Stimulated activated CD8-positive, alpha-beta memory T cell treated with anti-CD3 and anti-CD28 coated beads, Interleukin-2, amount 100 ng/mL, for 1 hour (primary cell): Measurements from ENCODE around the gene SLC6A9.

Source experiments
- DNase-seq, 2 donors: peaks; one replicate each; pipeline ENCODE4 v3.0.0-alpha.2; 2020; ENCODE audit warnings: low read depth in 2 of 2

The SLC6A9 gene

GRCh38 chr1:43983253-43983899, 47.9 kb downstream of the SLC6A9 start:
- DNase-seq: no peak

GRCh38 chr1:43982808-43983207, 48.5 kb downstream of the SLC6A9 start:
- DNase-seq: no peak

DNA sequence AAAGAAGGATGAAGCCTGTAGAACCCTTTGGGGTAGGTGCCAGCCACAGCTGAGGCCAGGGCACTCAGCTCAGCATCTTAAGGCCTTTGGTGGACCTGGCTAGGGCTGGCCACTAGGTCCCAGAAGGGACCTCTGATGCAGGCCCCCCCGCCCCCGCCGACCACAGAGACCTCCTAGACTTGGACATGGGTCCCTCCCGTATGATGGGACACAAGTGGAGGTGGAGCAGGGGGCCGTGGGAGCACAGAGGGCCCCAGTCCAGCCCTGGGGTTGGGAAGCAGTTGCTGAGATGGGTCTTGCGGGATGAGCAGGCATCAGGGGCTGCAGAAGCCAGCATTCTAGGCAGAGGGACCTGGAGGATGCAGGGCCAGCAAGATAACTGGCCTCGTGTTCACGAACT, 49.0 kb downstream of the SLC6A9 start:
- DNase-seq: no peak

DNA sequence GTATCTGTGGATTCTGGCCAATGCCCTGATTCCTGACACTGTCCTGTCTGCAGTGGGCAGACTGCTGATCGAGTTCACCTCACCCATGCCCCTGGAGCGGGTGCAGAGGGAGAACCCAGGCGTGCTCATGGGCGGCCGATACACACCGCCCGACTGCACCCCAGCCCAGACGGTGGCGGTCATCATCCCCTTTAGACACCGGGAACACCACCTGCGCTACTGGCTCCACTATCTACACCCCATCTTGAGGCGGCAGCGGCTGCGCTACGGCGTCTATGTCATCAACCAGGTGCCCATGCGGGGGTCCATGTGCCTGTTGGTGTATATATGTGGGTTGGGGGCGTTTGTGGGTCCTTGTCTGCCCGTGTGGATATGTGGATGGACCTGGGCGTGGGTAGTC, 49.6 kb downstream of the SLC6A9 start:
- DNase-seq: no peak

DNA sequence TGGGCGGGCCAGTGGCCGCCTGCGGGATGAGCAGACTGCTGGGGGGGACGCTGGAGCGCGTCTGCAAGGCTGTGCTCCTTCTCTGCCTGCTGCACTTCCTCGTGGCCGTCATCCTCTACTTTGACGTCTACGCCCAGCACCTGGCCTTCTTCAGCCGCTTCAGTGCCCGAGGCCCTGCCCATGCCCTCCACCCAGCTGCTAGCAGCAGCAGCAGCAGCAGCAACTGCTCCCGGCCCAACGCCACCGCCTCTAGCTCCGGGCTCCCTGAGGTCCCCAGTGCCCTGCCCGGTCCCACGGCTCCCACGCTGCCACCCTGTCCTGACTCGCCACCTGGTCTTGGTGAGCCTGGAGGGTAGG, 50.1 kb downstream of the SLC6A9 start:
- DNase-seq: no peak

DNA sequence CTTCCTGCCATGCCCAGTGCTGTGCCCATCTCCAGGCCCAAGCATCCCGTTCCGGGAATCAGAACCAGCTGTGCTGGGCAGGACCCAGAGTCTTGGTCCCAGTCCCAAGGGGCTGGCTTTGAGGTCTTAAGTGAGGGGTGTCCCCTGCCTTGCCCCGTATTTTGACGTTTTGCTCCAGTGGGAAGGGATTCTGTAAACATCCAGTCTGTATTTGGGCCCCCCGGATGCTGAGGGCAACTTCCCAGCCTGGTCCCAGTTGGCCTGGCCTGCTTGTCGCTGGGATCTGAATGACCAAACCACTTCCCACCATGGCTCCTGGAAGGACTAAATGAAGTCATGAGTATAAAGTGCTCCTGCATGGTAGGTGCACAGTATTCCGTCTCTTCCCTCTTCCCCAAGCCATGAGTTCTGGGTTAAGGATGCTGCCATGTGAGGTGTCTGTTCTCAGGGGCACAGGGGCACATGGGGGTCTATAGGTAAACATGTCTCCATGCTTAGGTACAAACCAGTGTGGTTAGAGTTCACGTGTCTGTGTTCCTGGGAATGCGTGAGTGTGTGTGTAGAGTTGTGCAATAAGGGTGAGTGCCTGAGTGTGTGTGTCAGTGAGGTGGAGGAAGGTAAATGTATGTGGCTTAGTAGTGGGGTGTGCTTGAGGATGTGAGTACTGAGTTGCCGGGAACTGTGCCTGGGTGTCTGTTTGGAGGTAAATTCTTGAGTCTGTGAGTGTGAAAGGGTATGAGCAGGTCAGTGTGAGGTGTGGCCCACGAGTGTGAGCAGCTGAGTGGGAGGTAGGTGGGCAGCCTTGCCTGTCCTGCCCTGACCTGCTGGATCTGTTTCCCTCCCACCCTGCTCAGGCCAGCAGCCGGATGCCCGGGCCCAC, 50.8 kb downstream of the SLC6A9 start:
- DNase-seq: no peak

GRCh38 chr1:43979528-43980254, 51.6 kb downstream of the SLC6A9 start:
- no peak for DNase-seq

DNA sequence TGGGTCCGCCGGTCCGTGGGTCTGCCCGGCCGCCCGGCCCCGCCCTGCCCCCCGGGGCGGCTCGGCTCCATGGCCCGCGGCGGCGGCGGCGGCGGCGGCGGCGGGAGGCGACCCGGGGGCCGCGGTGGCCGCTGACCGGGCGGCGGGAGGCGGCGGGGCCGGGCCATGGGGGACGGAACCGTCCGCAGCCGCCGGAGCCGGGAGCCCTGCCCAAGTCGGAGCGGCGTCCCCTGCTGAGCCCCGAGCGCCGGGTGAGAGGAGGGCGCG, 52.1 kb downstream of the SLC6A9 start:
- no peak for DNase-seq

- peak in 1 of 2 donors; percentile 11 for DNase-seq
Measured at GRCh38 chr1:43978551-43979260, 52.6 kb downstream of the SLC6A9 start, which contains the start of gene B4GALT2. B4GALT2 (plus strand) TSS chr1:43979210; CDS start chr1:43981161, 1,951 bp downstream.

DNA sequence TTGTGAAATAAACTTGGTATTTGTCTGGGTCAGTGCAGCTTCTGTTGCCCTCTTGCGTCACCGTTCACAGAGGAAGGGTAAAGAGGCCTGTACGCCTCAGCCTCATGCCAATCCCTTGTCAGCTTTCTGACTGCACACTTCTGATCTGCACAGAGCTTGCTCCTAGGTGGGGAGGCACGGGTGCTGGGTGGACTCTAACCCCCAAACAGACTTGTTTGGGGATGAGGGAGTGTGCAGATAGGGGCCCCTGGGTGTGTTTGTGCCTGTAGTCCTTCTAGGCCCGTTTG, 53.1 kb downstream of the SLC6A9 start:
- DNase-seq: no peak

DNA sequence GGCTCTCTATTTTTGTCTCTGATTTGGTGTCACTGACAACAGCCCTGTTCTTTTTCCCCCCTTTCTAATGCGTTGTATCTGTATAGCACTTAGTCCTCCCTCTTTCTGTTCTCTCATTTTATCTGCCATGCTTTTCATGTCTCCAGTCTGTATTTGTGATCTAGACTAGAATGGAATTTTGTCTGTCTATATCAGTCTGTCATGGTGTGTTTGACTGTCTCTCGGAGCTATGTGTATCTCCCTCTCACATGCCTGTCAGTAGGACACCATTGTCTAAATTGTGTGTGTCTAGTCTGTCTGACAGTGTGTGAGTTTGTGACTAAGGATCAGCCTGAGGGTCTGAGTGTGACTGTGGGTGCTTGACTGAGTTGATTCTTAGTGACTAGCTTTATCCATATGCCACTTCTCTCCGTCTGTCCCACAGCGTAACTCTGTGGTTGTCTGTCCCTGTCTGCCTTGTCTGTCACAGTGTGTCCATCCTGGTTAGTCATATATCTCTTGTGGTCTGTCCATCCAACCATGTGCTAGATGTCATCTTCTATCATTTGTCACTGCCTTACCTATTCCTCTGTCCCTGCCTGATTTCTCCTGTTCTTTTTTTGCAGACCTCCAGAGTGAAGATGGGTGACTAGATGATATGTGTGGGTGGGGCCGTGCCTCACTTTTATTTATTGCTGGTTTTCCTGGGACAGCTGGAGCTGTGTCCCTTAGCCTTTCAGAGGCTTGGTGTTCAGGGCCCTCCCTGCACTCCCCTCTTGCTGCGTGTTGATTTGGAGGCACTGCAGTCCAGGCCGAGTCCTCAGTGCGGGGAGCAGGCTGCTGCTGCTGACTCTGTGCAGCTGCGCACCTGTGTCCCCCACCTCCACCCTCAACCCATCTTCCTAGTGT, 53.6 kb downstream of the SLC6A9 start:
- no peak for DNase-seq

DNA sequence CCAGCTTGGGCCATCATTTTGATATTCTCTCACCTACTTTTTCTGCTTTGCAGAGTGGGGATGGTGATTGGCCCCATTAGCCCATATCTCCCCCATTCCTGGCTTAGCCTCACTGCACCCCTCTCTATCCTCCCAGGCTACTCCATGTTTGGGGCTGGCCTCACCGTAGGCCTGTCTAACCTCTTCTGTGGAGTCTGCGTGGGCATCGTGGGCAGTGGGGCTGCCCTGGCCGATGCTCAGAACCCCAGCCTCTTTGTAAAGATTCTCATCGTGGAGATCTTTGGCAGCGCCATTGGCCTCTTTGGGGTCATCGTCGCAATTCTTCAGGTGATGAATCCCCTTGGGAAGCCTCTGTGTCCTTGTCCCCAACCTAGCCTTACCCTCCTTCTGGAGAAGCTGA, 54.4 kb downstream of the SLC6A9 start:
- no peak for DNase-seq

DNA sequence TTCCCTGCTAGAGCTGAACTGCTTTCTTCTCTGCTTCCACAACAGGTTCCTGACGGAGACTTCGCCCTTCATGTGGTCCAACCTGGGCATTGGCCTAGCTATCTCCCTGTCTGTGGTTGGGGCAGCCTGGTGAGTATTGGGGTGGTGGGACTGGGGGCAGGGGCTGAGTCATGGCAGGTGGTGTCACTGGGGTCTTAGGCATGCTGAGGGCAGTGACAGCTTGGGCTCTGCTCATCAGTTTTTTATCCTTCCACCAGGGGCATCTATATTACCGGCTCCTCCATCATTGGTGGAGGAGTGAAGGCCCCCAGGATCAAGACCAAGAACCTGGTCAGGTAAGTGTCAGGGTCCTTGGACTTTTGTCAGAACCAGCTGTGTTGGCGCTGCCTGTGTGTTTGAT, 55.2 kb downstream of the SLC6A9 start:
- no peak for DNase-seq

DNA sequence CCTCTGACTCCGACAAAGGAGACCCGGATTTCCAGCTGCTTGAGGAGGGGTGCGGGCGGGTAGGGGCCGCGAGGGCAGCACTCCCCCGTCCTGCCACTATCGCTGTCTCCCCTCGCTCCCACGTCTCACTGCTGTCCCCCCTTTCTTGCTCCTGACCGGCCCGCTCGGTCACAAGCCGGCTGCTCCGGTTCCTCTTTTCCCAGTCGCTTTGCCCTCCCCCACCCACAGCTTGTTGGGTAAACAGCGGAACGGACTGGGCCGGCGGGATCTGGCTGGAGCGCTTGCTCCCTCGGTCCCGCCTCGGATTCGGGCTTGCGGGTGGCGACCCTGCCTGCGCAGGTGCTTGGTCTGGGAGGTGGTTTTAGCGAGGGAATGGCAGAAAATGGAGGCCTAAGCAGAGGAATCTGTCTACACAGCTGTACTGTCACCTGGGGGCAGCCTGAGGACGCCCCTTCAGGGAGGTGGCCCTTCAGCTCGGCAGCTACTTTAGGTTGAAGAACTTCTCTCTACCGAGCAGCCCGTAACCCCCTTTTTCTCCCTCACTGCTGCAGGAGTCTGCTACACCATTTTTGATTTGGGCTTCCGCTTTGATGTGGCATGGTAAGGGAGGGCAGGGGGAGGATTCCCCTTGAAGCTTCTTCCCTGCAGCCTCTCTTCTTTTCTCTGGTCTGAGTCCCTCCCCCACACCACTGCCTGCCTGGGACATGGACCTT, 55.9 kb downstream of the SLC6A9 start:
- no peak for DNase-seq

DNA sequence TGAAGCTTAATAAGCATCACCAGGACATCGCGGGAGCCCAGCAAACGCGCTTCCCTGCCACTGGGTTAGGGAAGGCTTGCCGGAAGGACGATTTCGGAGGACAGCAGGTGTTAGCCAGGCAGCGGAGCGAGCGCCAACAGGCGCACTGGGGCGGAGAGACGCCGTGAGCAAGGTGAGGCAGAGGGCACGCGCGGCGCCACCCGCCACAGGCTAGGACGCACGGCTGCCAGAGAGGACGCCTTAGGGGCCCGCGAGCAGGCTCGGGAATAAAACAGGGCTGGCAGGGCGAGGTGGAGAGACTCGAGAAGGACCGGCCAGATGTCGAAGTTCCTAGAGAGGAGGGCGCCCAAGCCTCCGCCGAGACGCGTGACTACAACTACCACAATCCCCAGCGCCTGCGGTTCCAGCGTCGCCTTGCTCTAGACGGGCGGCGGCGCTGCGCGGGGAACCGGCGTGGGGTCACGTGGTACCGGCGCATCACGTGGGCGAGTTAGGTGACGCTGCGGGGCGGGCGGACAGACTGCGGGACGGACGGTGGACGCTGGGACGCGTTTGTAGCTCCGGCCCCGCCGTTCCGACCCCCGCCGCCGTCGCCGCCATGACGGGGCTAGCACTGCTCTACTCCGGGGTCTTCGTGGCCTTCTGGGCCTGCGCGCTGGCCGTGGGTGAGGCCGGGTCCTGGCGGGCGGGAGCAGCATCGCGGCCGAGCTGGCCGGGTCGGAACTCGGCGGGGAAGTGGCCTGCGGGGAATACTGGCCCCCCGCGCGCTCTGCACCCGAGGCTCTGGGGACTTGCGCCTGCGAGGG, 56.6 kb downstream of the SLC6A9 start, which contains the start of gene ATP6V0B:
TSS of gene ATP6V0B (plus strand) at position 518 of the 806 bp plus-strand sequence. CDS start at position 599, 81 bp downstream.
- DNase-seq: peak; percentile 89 to 91

DNA sequence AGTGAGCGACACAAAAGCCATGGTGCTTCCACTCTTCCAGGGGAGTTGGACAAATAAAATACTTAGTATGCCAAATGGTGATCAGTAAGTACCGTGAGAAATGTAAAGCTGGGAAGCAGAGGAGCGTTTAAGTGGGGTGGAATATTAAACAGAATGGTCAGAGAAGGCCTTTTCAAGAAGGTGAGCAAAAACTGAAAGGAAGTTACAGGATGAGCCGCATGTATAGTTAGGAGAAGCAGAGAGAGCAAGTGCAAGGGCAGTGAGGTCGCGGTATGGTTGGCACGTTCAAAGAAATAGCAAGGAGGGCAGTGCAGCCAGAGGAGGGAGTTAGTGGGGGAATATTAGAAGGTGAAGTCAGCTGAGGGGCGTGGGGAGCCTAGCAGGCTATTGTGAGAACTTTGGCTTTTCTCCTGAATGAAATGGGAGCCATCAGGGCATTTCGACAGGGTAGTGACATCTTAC, 57.2 kb downstream of the SLC6A9 start:
- DNase-seq: no peak

DNA sequence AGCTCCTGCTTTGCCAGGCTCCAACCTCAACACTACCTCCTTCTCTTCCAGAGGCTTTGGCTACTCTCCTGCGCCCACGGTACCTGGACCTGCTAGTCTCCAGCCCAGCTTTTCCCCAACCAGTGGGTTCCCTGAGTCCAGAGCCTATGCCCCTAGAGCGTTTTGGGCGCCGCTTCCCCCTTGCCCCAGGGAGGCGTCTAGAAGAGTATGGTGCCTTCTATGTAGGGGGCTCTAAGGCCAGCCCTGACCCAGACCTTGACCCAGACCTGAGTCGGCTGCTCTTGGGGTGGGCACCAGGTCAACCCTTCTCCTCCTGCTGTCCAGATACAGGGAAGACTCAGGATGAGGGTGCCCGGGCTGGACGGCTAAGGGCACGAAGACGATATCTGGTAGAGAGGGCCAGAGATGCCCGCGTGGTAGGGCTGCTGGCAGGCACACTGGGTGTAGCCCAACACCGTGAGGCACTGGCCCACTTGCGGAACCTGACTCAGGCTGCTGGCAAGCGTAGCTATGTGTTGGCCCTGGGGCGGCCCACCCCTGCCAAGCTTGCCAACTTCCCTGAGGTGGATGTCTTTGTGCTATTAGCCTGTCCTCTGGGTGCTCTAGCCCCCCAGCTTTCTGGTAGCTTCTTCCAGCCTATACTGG, 59.8 kb downstream of the SLC6A9 start:
- DNase-seq: no peak

DNA sequence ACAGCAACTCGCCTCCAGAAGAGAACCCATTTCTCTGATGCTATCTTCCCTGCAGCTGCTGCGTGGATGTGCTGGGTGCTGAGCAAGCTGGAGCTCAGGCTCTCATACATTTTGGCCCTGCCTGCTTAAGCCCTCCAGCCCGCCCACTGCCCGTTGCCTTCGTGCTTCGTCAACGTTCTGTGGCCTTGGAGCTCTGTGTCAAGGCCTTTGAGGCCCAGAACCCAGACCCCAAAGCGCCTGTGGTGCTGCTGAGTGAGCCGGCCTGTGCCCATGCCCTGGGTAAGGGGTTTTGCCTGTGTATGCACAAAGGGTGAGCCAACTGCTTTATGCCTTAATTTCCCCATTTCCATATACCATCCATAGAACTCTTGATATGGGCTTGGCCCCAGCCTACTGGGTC, 60.4 kb downstream of the SLC6A9 start:
- no peak for DNase-seq

GRCh38 chr1:43970502-43970901, 60.8 kb downstream of the SLC6A9 start:
- no peak for DNase-seq
